Islet precursor cell (in vitro differentiated cells): ENCODE data around the gene ESF1.
A peak's percentile ranks its signal among the peaks of the same experiment; 100 is the strongest.

Experiments
- DNase-seq: peaks from one replicate; pipeline ENCODE4 v3.0.0-alpha.2; 2018

Gene ESF1, protein sequence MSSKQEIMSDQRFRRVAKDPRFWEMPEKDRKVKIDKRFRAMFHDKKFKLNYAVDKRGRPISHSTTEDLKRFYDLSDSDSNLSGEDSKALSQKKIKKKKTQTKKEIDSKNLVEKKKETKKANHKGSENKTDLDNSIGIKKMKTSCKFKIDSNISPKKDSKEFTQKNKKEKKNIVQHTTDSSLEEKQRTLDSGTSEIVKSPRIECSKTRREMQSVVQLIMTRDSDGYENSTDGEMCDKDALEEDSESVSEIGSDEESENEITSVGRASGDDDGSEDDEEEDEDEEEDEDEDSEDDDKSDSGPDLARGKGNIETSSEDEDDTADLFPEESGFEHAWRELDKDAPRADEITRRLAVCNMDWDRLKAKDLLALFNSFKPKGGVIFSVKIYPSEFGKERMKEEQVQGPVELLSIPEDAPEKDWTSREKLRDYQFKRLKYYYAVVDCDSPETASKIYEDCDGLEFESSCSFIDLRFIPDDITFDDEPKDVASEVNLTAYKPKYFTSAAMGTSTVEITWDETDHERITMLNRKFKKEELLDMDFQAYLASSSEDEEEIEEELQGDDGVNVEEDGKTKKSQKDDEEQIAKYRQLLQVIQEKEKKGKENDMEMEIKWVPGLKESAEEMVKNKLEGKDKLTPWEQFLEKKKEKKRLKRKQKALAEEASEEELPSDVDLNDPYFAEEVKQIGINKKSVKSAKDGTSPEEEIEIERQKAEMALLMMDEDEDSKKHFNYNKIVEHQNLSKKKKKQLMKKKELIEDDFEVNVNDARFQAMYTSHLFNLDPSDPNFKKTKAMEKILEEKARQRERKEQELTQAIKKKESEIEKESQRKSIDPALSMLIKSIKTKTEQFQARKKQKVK

DNA sequence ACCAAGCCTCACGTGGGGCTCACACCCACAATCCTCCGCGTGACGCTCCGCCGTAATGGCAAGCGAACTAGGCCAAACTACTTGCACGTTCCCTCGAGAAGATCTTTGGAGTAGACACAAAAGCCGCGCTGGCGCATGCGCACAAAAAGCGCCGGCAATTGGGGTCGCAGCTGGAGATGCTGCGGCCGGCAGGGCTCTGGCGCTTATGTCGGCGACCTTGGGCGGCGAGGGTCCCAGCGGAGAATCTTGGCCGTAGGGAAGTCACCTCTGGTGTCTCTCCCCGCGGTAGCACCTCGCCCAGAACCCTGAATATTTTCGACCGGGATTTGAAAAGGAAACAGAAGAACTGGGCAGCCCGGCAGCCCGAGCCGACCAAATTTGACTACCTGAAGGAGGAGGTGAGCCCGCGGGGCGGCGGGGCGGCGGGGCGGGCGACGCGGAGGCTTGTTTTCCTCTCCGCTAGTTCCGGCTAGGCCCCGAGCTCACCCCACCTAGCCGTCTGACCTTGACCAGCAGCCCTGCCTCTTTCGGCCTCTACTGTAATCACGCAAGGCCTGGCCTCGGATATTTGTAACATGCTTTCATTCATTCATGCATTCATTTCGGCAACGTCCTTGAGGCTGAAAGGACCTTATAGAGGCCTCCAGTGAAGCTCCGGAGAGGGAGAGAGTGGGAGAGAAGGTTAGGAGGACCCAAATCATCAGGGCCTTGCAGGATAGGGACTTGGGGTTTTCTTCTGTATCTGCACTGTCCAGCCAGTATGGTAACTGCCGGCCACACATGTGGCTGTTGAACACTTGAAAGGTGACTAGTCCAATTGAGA is at the start of gene ESF1, which contains the start of gene NDUFAF5:
ESF1 (minus strand) TSS at position 27 of the 823 bp plus-strand sequence. CDS start 1,779 bp downstream, outside the sequence.
NDUFAF5 (plus strand) TSS at position 136 of the 823 bp plus-strand sequence; CDS start at position 177, 41 bp downstream.
- DNase-seq: peak; percentile 99

DNA sequence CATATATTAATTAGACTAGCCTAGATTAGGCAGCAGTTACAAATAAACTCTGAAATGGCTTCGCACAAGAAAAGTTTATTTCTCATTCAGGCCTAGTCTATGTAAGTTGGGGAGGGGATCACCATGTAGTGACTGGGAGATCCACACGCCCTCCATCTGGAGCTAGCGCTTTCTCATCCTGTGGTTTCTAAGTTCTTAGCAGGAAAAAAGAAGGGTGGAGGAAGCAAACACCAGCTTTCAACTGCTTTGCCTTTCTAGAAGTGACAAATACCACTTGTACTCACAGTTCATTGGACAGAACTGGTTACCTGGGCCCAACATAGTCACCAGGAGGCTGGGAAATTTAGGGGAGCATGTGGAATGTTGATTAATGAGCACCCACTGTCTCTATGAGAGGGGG is 46.8 kb upstream of the ESF1 start:
- DNase-seq: no peak

DNA sequence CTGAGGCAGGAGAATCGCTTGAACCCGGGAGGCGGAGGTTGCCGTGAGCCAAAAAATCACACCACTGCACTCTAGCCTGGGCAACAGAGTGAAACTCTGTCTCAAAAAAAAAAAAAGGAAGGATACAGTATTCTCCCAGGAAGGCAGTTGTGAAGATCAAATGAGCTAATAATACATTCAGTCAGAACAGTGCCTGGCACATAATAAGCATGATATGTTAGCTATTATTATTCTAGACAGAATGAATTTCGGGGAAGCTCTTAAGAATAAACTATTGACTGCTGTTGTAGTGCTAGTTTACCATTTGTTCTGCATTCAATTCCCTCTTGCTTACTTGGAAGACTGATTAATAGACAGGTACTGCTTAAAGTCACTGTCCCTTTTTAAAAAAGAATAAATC is 40.7 kb upstream of the ESF1 start:
- no peak for DNase-seq

GRCh38 chr20:13824459-13824858 is 39.7 kb upstream of the ESF1 start:
- no peak for DNase-seq

DNA sequence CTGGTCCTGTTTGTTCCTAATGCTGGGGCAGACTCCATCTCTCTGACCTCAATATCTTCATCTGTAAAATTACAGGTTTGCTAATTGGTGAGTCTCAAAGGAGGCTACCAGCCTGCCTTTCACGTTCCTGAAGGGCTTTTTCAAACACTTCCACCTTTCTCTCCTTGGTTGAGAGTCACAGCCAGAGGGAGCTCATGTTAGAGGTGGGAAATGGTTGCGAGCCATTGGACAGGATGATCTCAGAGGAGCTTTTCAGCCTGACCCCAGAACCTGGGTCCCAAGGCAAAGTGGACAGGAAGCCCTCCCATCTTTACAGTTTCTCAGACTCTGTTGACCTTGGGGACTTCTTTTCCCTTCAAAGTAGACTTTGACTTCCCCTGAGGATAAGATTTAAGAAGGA is 37.7 kb upstream of the ESF1 start:
- no peak for DNase-seq

DNA sequence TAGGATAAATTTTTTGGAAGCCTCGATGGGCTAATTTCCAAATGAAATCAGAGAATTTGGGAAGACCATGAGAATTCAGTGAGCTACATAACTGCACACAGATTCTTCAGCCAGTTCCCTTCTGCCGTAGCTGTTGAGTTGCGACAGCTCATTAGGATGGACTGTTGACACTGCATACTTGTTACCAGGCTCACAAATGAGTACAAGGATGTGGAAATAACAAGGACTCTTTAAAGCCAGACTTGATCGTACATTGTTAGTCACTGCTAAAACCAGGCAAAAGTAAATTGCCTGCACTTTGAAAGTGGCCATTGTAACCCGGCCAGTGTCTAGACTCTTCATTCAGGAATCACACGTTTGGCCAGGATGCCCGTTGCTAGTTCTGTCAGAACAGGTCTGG is 37.2 kb upstream of the ESF1 start:
- no peak for DNase-seq

DNA sequence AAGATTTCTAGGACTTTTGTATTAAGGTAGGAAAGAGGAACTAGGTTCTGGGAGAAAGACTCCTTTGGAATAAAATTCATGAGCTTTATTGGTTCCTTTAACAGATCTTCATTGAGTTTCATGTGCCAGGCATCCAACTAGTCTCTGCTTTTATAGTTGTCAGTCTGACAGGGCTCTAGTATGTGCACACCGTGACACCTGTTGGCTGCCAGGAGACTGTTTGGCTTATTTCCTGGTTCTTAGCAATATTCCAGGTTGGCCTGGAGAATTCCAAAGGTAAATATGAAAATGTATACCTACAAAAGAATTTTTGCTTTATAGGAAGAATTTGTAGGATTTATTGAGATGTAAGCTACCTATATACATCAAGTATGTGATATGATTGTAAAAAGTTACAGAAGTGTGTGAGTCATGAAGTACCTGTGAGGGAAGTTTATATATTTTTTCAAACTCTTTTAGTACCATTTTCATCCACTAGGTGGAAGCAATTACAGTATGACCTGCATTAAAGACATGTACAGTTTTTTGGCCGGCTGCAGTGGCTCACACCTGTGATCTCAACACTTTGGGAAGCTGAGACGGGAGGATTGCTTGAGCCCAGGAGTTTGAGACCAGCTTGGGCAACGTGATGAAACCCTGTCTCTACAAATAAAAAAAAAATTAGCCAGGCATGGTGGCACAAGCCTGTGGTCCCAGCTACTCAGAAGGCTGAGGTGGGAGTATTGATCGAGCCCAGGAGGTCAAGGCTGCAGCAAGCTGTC is 35.3 kb upstream of the ESF1 start:
- no peak for DNase-seq

DNA sequence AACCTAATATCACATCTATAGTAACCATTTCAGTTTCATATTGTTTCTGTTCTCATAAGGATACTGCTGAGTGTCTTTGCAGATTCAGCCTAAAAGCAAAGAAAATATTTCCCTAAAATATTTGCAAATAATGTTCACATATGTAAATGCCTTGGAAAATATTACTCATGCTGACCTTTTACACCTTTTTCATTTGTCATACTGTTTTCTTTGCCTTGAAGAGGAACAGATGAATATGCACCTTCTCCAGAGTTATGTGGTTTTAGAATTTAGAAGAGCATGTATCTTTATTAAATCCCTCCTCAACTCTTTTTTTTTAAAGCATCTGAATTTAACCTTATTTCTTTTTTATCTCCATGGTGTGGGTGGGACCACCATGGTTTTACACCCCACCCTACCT is 32.6 kb upstream of the ESF1 start:
- DNase-seq: no peak

GRCh38 chr20:13816757-13817156 is 32.0 kb upstream of the ESF1 start:
- DNase-seq: no peak

- DNase-seq: no peak
These were observed 30.0 kb upstream of the ESF1 start for GRCh38 chr20:13814672-13815071.

DNA sequence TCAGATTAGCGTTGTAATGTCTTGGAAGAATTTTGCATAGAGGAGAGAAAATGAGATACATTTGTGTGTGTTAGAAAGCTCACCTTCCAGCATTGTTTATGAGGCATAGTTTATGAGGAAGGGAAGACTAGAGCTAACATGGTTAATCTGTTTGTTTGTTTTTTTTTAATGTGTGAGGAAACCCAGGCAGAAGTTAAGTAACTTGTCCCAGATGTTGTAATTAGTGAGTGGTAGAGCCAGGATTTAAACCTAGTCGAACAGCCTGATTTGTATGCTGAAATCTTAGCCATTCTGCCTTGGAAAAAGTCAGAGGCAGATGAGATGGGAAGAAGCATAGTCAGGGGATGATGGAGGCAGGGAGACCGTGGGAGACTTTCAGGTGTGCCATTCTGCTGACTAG is 29.2 kb upstream of the ESF1 start:
- DNase-seq: no peak

DNA sequence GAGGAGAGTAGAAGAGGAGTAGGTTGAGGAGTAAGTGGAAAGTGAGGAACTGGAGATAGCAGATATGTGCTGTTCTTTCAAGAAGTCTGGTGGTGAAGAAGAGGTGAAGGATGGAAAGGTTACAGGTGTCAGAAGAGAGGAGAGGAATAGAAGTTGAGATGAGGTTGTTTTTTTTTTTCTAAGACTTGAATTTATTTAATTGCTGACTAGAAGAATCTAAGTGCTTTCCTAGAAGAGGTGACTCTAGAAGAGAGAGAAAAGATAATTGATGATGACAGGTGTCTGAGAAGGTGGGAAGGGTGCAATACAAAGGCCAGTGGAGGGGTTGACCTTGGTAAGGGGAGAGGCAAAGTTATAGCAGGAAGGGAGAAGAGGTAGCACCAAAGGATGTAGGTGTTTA is 25.7 kb upstream of the ESF1 start:
- DNase-seq: no peak

GRCh38 chr20:13809855-13810254 is 25.1 kb upstream of the ESF1 start:
- no peak for DNase-seq

DNA sequence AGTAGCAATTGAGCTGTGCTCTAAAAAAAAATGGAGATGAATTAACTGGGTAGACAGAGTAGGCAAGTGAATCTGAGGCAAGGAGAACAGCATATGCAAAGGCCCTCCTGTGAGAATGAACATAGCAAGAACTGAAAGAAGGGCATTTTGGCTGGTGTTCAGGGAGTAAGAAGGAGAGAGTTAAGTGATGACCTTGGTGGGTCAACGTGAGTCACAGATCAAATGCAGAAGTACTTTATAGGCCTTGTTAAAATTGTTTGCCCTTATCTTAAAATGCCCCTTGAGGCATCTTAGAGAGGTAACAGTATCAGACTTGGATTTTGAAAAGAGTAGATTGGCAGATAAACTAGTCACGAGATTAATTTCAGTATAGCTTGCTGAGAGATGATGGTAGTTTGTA is 24.7 kb upstream of the ESF1 start:
- DNase-seq: no peak

DNA sequence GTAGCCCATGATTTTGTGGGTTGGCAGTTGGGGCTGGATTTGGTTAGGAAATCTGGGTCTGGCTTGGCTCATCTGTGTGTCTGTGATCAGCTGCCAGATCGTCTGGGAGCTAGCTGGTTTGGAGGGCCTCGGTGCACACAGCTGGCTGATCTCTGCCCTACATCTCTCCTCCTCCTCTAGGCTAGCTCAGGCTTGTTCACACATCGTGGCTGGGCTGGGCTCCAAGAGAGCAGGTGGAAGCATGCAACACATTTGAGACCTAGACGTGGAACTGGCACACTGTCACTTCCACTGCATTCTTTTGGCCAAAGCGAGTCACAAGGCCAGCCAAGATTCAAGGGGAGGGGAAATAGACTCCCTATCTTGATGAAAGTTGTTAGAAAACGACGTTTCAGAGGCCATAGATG is 16.0 kb upstream of the ESF1 start:
- DNase-seq: peak; percentile 88

DNA sequence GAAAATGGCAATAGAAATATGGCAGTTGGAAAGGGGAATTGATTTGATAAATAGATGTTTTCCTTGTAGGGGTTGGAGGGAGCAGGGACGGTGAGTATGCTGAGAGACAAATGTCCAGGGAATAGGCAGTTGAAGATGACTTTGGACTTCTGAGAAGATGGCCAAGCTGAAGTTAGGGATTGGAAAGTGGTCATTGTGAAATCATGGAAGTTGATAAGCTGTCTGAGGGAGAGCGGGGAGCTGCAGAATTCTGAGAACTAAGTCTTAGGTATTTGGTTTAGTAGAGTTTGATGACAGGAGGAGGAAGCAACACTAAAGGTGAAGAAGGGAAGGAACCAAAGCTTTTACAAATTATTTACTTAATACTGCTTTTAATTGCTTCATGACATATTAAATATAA is 15.3 kb upstream of the ESF1 start:
- no peak for DNase-seq

DNA sequence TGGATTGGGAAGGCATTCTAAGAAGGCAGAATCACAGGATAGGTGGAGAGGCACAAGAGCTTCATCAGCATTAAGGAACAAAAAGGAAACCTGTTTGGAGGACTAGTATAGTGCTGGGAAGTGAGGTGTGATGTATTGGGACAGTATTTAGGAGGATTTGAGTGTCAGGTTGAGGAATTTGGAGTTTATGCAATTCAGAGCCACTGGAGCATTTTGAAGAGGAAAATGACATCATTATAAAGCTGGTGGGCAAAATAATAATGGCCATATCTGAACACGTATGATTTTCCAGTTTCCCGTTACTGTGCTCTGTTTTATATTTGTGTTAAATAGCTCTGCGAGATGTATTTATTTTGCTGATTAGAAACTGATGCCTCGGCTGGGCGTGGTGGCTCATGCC is 14.3 kb upstream of the ESF1 start:
- DNase-seq: no peak

DNA sequence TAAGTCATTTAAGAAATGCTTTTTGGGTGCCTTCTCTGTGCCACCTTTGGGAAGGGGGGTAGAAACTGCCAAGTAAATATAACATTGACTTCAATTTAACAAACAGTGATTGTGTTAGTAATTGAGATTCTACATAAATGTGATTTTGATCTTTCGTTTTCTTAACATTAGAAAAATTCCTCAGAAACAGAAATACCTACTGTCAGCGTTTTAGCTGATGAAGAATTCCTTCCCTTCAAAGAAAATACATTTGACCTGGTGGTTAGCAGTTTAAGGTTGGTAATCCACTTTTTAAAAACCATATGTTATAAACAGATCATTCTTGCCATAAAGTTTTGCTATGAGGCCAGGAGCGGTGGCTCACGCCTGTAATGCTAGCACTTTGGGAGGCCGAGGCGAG is 9.9 kb upstream of the ESF1 start:
- no peak for DNase-seq

- DNase-seq: no peak
These were observed 8.3 kb upstream of the ESF1 start for GRCh38 chr20:13793001-13793400.

GRCh38 chr20:13791540-13792459 is 7.1 kb upstream of the ESF1 start:
- DNase-seq: no peak

DNA sequence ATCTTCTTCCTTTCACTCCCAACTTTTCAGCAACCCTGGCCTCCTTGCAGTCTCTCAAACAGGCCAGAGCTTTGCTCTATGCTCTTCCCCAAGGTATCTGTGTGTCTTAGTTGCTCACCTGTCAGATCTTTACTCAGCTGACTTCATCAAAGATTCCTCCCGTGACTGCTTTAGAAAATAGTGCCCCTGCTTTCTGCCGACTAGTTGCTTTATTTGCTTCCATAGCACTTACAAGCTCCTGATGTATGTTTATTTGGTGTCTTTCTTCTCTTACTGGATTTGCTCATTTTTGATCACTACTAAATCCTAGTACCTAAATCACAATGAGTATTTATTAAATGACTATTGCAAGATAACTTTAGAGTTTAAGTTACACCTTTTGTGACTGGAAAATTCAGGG is 6.0 kb upstream of the ESF1 start:
- no peak for DNase-seq
